OCI-LY3 (cell line): ENCODE results near the gene C1orf232.

Experiments used
- EZH2phosphoT487 ChIP-seq: fragments of 200-600 bp; shearing (Covaris generic); IDR thresholded peaks from 2 replicates; pipeline ENCODE4 v1.6.1; 2018; ENCODE audit warnings: antibody characterized with exemption, mixed run types, low read depth
- TF ChIP-seq, protein P1 (sequence below): fragments of 200-600, 300-600 bp; sonication (generic); IDR thresholded peaks from 2 replicates; pipeline ENCODE4 v1.5.1; 2014; ENCODE audit warnings: antibody characterized with exemption, low read length, low read depth

DNA sequence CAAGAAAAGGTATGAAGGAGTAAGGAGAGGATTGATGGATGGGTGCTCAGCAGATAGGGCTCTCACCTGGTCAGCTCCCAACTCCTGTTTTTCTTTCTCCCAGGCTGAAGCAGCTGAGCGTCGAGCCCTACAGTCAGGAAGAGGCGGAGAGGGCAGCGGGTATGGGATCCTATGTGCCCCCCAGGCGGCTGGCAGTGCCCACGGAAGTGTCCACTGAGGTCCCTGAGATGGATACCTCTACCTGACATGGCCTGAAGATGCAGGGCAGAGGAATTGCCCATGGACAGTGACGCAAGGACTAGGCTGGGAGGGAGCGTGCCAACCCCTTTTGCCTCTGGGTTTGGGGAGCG, 1.7 kb upstream of the C1orf232 start:
- TF ChIP-seq, protein P1, sequence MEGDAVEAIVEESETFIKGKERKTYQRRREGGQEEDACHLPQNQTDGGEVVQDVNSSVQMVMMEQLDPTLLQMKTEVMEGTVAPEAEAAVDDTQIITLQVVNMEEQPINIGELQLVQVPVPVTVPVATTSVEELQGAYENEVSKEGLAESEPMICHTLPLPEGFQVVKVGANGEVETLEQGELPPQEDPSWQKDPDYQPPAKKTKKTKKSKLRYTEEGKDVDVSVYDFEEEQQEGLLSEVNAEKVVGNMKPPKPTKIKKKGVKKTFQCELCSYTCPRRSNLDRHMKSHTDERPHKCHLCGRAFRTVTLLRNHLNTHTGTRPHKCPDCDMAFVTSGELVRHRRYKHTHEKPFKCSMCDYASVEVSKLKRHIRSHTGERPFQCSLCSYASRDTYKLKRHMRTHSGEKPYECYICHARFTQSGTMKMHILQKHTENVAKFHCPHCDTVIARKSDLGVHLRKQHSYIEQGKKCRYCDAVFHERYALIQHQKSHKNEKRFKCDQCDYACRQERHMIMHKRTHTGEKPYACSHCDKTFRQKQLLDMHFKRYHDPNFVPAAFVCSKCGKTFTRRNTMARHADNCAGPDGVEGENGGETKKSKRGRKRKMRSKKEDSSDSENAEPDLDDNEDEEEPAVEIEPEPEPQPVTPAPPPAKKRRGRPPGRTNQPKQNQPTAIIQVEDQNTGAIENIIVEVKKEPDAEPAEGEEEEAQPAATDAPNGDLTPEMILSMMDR: no peak
- TF ChIP-seq EZH2phosphoT487: no peak
